Femur (tissue), 1 donor: ENCODE data around the gene ADAM15.

Experiments used
- DNase-seq: peaks from one replicate; pipeline ENCODE4 v3.0.0-alpha.2; 2017

The ADAM15 gene, protein sequence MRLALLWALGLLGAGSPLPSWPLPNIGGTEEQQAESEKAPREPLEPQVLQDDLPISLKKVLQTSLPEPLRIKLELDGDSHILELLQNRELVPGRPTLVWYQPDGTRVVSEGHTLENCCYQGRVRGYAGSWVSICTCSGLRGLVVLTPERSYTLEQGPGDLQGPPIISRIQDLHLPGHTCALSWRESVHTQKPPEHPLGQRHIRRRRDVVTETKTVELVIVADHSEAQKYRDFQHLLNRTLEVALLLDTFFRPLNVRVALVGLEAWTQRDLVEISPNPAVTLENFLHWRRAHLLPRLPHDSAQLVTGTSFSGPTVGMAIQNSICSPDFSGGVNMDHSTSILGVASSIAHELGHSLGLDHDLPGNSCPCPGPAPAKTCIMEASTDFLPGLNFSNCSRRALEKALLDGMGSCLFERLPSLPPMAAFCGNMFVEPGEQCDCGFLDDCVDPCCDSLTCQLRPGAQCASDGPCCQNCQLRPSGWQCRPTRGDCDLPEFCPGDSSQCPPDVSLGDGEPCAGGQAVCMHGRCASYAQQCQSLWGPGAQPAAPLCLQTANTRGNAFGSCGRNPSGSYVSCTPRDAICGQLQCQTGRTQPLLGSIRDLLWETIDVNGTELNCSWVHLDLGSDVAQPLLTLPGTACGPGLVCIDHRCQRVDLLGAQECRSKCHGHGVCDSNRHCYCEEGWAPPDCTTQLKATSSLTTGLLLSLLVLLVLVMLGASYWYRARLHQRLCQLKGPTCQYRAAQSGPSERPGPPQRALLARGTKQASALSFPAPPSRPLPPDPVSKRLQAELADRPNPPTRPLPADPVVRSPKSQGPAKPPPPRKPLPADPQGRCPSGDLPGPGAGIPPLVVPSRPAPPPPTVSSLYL

DNA sequence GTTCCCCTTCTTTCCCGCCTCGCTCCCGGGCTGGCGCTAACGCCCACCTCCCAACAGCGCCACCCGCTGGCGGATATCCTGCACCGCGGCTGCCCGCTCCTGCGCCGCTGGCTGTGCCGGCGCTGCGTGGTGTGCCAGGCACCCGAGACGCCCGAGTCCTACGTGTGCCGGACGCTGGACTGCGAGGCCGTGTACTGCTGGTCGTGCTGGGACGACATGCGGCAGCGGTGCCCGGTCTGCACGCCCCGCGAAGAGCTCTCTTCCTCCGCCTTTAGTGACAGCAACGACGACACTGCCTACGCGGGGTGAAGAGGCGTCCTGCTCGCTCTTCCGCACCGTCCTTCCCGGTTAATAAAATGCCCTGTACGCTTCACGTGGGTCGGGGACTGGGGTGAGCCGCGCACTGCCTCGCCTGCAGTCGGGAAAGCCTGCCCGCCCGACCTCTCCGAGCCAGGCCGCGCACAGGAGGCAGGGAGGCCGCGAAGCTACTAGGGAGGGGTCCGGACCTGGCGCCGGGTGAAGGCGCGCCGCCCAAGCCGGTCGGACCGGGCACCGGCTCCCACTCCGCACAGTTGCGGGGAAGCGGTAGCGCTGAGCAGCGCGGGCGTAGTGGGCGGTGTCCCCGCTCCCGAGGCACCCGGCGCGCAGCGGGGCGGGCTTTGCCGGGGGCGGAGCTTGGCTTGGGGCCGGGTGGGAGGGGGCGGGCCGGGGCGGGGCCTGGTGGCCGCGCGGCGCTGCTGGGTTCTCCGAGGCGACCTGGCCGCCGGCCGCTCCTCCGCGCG, at the start of gene ADAM15:
Gene ADAM15, plus strand, starts transcription at position 757 of the 782 bp plus-strand sequence. CDS start 71 bp downstream, outside the sequence.
- peak; percentile 90 for DNase-seq

DNA sequence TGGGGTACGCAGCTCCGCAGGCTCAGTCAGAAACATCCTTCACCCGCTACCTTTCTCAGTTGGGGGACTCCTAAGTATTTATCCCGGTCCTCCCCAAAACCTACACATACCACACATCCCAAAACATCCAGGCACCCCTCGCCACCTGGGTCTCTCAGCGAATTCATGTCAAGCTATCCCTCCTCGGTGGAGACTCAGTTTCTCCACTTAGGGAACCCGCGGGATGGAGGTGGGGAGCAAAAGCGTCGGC, 49.8 kb upstream of the ADAM15 start:
- DNase-seq, result no peak

DNA sequence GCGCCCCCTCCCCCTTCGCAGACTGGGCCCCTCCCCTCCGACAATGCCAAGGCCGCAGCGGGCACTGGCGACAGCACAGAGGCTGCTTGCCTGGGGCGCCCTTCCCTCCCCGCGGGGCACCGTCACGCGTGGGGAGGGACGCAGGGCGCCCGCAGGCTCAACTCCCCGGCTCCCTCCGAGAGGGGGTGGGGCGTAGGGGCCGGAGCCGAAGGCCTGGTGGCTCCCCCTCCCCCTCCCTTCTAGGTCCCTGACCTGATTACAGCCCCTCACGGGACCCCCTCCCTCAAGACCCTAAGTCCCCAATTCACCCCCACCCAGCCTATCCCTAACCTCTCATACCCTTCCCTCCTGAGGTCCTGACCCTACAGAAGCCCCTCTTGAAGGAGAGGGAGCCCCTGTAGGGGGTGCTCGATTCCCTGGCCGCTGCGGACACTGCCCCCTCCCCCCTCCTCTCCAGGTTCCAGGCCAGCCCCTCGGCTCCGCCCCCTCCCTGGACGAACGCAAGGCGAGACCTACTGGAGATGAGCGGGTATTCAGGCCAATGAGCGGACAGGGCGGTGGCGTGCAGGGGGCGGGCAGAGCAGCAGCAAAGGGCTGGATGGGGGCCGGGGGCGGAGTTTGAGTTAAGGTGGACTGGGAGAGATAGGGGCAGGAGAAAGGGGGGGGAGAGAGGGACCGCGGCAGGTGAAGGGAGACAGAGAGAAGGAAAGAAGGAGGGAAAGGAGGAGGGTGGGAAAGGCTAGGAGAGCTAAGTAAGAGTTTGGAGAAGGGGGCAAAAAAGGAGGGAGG, 49.2 kb upstream of the ADAM15 start:
- peak; percentile 100 for DNase-seq

DNA sequence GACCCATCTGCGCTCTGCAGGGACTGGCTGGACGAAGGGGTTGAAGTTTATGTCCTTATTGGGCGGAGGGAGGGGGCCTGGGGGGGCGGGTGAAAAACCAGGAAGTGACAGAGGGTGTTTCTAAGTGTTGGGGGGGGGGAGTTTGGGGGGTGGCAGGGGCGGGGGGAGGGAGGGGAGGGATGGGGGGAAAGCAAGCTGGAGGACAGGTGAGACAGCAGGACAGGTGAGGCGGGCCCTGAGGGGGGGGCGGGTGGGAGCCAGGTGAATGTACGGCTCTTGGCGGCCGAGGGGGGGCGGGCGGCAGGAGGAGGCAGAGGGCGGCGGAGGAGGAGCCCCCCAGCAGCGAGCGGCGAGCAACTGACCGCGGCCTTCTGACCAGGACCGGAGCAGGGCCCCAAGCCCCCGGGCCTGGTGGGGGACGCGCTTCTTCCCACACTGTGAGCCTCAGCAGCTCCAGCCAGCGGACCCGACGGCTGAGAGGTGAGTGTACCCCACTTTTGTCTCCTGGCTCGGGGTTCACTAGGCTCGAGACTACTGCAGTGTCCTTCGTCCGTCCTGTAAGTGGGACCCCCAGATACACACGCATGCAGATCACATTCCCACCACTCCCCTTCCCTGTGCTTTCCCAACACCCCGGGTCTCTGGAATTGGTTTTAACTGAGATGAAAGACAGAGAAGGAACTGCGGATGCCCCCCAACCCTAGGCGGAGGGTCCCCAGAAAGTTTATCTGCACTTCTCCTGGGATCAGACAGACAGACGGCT, 48.5 kb upstream of the ADAM15 start, which contains the start of gene ZBTB7B:
Gene ZBTB7B, plus strand, starts transcription at position 339 of the 763 bp plus-strand sequence. CDS start 11,859 bp downstream, outside the sequence.
- peak; percentile 66 for DNase-seq

DNA sequence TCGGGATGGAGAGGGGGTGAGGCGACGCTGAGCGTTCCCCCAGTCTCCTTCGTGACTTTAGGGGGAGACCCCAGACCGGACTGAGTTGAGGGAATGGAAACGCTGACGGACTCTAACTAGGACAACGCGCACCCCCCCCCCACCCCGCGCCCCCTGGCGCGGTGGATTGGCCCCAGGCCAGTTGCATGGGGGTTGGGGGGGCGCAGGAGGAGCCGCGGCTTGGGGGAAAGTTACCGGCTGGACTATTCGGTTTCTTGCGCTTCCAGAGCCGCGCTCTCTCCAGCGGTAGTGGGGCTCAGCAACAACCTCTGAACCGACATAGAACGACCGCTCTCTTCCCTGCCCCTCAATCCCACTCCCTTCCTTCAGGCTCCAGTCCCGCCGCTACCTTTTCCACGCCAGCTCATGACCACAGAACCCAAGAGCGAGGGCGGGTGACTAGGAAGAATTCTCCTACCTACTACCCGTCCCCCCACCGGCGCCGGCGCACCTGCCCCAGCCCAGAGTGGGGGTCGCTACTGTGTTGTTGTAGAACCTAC, 47.8 kb upstream of the ADAM15 start:
- DNase-seq, result peak; percentile 62

DNA sequence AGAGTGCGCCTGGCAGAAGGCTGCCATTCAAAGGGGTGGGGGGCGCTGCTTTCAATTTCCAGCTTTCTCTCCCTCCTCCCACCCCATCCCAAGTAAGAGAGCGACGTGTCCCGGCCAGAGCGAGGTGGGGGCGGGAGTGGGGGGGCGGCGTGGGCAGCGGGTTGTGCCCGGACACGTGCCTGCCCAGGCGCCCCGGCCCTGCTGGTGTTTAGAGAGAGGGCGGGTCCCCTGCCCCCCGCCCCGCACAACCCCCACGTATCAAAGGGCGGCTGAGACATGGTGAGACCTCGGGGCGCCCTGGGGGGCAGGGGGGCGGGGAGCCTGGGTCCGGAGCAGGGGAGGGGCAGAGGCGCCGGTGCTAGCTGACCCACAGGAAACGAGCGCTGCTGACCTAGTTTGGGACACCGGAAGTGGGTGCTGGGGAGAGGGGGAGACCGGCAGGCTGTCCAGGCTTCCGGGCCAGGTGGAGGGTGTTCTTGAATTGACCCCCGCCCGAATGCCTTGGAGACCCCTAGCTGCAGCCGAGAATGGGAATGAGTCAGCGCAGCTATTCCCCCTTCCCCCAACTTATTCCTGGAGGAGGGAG, 47.3 kb upstream of the ADAM15 start:
- peak; percentile 77 for DNase-seq

DNA sequence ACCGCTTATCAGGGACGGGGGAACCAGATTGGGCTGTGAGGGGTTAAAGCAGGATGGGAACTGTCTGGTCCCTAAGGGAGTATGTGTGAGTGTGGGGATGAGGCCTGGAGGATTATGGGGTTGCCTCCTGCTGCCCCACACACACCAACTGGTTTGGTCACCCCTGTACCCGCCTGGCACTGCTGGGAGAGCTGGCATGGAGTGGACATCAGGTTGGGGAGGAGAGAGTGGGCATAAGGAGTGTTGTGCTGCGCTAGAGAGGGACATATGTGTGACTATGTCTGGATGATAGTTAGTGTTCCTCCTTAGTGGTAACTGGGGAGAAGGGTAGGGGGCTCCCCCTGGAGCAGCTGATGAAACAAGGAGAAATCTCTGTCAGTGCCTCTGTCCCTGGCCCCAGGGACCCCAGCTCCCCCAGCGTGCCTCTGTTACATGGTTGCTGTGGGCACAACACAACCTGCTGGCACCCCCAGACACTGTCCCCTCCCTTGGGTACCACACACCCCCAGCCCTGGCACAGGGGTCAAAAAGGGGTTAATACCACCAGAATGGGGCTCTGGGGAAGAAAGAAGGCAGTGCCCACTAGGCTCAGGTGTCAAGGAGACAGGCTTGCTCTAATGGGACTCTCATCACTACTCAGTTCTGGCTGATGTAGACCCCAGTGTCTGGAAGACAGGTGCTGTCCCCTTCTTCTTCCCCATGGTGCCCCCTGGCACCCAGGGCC, 46.6 kb upstream of the ADAM15 start:
- no peak for DNase-seq

DNA sequence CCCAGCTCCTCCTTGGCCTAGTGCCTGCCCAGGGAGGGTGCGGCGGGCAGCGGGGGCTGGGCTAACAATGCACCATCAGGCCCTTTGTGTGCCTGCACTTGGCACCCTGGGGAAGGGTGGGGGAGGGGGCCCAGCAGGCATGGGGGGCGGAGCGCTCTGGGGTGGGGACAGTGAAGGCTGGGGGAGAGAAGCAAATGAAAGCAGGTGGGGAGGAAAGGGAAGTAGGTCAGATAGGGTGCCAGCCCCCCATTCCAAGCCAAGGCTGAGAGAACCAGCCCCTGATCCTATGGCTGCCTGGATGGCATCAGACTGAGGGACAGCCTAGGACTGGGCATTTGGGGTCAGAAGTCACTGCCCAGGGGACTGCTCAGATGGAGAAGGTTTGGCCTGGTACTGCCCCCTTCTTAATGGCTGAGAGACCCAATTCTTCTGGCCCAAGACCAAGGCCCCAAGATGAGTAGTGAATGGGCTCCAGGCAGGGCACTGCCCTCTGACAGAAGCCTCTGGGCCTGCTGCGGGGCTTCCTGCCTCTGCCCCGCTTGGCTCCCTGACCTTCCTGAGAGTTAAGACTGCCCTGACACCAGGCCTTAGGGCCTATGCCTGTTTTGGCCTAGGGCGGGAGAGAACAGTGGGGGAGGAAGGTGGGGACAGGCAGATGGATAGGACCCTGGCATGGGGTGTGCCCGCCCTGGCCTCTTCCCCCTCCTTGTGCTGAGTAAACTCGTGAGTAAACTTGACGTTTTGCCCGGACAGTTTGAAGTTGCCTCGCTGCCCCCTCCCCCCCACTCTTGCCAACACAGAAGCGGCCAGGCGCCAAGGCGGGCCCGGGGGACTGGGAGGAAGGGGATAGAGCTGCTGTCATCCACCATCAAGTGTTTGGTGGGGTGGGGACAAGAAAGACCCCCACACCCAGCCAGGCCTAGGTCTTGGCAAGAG, 45.8 kb upstream of the ADAM15 start:
- peak; percentile 38 for DNase-seq

DNA sequence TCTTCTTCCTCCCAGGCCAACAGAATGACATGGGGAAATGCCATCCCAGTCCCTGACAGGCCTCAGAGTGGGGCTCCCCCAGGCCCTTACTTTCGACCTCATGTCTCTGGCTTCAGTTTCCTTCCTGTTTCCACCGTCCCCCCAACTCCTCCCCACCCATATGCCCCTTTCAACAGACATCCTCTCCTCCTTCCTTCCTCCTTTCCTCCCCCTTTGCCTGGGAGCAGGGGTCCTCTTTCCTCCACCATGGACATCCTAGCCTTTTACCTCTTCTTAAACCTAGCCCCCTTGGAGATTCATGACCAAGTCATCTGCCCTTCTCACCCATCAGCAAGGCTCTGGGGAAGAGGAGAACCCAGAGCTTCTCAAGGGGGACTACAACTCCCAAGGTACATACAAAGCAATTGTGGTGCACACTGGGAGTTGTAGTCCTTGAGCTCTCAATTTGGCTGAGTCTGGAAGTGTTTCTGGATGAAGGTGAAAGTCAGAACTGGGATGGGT, 44.5 kb upstream of the ADAM15 start:
- no peak for DNase-seq

DNA sequence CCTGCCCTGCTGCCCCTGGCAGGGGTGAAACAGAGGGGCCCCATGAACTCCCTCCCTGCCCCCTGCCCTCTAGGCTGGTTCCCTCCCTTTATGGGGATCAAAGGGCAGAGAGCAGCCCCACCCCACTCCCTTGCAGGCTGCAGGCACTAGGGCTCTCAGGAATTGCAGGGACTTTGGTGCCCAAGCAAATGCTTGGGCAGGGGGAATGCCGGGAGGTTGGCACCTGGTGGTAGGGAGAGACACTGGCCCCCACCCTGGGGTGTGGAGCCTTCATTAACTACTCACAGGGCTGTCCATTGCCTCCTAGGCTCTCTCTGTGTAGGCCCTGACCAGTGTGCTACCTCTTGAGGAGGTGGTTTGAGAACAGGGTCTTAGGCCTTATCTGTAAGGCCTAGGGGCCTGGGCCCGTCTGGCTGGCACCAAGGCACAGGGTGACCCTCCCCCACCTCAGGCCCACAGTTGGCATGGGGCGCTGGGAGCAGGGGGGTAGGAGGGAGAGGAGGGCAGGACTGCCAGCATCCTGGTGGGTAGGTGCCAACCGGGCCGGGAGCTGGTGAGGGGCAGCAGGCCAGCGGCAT, 43.8 kb upstream of the ADAM15 start:
- no peak for DNase-seq

DNA sequence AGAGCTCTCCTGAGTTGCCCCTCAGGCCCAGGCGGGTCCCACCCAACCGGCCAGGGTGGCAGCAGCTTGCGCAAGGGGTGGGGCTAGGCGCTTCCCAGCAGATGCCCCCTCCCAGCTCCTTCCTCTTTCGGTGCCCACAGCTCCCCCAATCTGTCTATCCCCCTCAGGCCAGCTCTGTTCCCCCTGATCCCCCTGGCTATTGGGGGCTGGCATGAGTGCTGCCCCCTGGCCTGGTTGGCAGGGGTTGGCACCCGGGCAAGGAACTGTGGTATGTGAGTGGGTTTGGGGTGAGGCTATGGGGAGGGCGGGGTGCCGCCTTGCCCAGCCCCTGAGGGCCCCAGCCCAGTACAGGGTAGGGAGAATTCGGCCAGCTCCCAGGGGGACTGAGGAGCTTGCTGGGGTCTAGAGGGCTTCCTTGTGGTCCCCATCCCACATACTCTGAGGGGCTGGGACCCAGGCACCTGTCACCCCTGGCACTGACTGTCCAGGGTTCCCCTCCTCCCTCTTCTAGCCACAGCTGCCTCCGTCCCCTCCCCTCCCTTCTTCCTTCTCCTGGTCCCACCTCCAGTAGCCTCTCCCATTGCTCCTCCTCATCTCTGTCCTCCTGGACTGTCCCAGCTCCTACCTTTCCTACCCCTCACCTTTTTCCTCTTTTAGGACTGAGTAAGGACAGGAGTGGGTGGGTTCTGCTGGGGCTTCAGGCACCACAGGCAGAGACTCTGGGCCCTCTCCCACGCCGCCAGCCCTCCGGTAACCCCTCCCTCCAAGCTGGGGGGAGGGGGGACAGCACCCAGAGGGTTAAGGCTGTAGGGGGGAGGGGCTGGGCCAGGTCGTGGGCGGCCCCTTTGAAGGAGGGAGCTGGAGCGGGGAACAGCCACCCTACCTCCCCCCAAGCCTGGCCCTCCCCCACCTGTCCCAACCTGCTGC, 42.8 kb upstream of the ADAM15 start:
- no peak for DNase-seq

DNA sequence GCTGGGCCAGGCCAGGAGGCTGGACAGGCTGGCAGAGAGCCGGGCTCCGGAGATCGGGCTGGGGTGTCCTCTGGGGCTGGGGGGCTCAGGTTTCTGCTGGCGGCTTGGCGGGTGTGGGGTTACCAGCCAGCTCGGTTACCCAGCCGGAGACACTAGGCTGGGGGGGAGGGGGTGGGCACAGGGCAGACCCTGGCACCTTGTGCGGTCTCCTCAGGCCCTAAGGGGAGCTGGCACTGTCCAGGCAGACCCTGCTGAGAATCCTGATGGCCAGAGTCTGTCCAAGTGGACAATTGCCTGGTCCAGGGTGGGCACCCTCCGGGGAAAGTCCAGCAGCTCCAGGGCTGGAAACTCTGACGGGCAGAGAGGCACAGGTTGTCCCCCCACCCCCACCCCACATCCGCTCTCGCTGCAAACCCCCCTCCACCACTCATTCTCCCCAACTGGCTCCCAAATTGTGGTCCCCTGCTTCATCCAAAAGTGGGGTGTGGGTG, 41.9 kb upstream of the ADAM15 start:
- no peak for DNase-seq

DNA sequence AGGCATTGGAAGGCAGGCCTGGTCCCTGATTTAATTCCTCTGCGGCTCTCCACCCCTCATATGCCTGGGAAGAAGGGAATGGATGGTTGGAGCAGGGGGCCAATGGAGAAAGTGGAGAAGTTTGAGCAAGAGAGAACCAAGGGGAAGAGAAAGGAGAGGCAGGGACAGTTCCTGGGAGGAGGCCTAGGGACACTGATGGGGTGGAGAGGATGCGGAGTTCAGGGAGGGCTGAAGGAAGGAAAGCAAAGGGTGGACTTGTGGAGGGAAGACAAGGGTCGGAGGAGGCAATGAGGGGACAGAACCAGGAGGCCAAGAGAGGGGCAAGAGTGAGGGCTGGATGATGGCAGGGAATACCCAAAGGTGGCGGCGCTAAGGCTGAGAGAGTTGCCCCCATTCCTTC, 41.4 kb upstream of the ADAM15 start:
- DNase-seq, result no peak

DNA sequence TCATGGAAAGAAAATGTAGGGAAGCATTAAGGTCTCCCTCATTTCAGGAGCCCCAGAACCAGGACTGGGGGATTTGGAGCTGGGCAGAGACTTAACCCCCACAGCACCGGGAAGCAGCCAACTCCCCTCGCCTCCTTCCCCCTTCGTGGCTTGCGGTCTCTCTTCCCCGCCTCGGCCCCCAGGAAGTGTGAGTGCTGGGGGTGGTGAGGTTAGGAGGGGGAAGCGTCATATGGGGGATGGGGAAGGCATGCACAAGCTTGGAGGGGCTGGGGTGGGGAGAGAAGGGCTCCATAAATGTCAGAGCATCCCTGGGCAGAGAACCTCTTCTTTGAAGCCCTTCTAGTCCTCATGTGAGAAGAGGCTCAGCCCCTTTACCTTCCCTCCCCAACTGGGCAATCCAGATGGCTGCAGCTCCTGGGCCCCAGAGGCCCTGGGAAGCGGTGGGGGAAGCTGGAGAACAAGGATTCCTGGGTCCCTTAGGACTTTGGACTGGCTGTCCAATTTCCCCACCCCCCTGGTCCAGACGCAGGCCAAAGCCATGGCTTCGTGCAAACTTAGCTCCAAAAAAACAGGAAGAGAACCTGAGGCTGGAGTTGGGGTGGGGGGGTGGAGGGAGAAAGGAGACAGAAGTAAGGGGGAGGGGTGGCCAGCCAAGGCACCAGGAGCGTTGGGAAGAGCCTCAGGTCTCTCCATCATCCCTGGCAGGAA, 40.8 kb upstream of the ADAM15 start:
- no peak for DNase-seq

DNA sequence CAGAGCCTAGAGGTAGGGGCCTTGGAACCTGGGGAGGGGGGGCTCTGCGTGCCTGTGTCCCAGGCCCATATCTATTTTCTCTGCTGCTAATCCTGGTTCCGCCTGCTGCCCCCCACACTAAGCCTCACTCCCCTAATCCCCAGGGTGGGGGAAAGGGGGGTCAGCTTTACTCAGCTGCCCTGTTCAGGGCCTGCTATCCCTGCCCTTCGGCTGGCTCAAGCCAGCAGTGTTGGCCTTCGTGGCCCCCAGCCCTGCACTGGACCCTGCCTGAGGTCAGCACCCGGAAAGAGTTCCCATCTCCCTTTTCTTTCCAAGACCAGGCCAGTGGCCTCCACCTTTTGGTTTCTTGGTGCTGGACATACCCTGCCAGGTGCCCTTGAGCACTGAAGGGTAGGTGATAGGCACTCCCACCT, 40.1 kb upstream of the ADAM15 start:
- DNase-seq, result no peak

DNA sequence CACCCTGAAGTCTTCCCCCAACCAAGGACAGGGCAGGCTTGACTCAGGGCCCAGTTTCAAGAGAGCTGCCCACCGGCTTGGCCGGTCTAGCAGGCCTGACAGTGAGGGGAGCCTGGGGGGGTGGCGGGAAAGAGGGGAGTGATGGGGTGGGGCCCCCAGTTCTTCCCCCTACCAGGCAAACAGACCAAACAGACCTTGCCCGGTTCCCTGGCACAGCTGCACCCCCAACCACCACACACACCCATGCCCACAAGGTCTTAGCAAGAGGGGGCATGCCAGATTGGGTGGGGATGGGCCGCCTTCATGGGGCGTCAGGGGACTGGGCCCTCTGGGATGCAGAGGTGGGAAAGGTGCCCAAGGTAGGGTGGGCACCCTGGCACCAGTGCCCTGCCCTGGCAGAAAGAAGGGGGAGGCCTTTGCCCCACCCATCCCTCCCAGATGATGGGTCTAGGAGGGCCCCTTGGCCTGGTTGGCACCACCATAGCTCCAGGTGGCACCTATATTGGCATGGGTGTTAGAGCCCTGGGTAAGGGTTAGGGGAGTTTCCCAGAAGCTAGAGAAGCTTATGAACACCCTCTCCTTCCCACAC, 39.6 kb upstream of the ADAM15 start:
- no peak for DNase-seq
